H1 (cell line): ENCODE measurements around the gene ZFPL1. TPM values are rescaled to one million over a fixed set of nuclear protein-coding genes. Genes with fewer than 3 reads are reported as not detected.

Experiments
- CHD7 ChIP-seq: fragments of 300-600 bp; sonication (generic); IDR thresholded peaks from 2 replicates; pipeline ENCODE4 v1.7.1; 2012; ENCODE audit warnings: low read length, moderate library complexity, mild to moderate bottlenecking, inconsistent platforms; ENCODE audit not compliant: insufficient replicate concordance
- KDM1A ChIP-seq: fragments of 200-600, 300-600 bp; sonication (generic); IDR thresholded peaks from 2 replicates; pipeline ENCODE4 v1.7.1; 2016; ENCODE audit warnings: mild to moderate bottlenecking, low read length, borderline replicate concordance
- NANOG ChIP-seq: IDR thresholded peaks from 2 replicates; pipeline ENCODE4 v1.6.1; 2011; ENCODE audit warnings: low read length, low read depth, mild to moderate bottlenecking, inconsistent platforms; ENCODE audit not compliant: insufficient read depth, poor library complexity, severe bottlenecking
- RAD21 ChIP-seq, 2 experiments: IDR thresholded peaks in 1 of 2; conservative IDR thresholded peaks in 1 of 2; 2 replicates each; pipeline ENCODE4 v1.6.1; 2011; ENCODE audit warnings: low read depth in 2 of 2, low read length in 2 of 2, improper control_type of control experiment in 1 of 2, inconsistent platforms in 1 of 2, mild to moderate bottlenecking in 1 of 2, moderate library complexity in 1 of 2
- TBP ChIP-seq: IDR thresholded peaks from 2 replicates; pipeline ENCODE4 v1.6.1; 2011; ENCODE audit warnings: low read depth, low read length, improper control_type of control experiment
- polyA plus RNA-seq, 7 experiments: library from polyadenylated mRNA; depleted of rRNA in 3 of 7; stranded (reverse) in 5 of 7; unstranded in 2 of 7; fragments of >200 nt in 5 of 7; fragments of 200-250 nt in 2 of 7; gene quantifications; 1 replicate in 5 of 7; 2 replicates in 1 of 7; 4 replicates in 1 of 7; pipeline versions ENCODE4 v1.2.1 to v1.2.3, GENCODE V29; 2011 to 2013; ENCODE audit warnings: missing spikeins in 2 of 7, mixed read lengths in 2 of 7
- total RNA-seq: library from RNA; stranded (reverse); fragmentation: NEBNext Ultra II Directional; extraction: Animal tissue kit (Norgen Biotek cat#: 25700); gene quantifications from 2 replicates; pipeline ENCODE4 v1.2.1, GENCODE V29; 2021
- TF ChIP-seq, protein P1 (sequence below): IDR thresholded peaks from 2 replicates; pipeline ENCODE4 v1.6.1; 2012; ENCODE audit warnings: inconsistent platforms
- TF ChIP-seq, protein P2 (sequence below): IDR thresholded peaks from 2 replicates; pipeline ENCODE4 v1.6.1; 2011; ENCODE audit warnings: low read depth, mild to moderate bottlenecking, low read length; ENCODE audit not compliant: insufficient read depth

ZFPL1 gene
- total and polyA plus RNA-seq, 2 of the 8 experiments (the other 6 are each of a cell fraction or from before 2014, with no cell fraction given), result 21.5 to 76.8 TPM

GRCh38 chr11:65127473-65128181 lies 43.6 kb downstream of the ZFPL1 start (continued):
- TF ChIP-seq CHD7 (no peak), TBP (no peak), KDM1A (no peak), NANOG (no peak), RAD21 (IDR thresholded peaks at IDR 0.05 in 1 of 2, conservative IDR thresholded peaks at IDR 0.05 in 1 of 2; ENCODE audit: low read depth in 2 of 2, low read length in 2 of 2) (no peak)
- TF ChIP-seq, protein P1, sequence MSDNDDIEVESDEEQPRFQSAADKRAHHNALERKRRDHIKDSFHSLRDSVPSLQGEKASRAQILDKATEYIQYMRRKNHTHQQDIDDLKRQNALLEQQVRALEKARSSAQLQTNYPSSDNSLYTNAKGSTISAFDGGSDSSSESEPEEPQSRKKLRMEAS, result no peak
- TF ChIP-seq, protein P2, sequence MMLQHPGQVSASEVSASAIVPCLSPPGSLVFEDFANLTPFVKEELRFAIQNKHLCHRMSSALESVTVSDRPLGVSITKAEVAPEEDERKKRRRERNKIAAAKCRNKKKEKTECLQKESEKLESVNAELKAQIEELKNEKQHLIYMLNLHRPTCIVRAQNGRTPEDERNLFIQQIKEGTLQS, result no peak
